ENCODE data around the gene CLK4. TPM values are rescaled to one million over a fixed set of nuclear protein-coding genes. Genes with fewer than 3 reads are reported as not detected.
"Not testable (repeated sequence)": the region's sequence is repeated elsewhere in the genome, so short reads cannot be mapped to it uniquely, and the experiment has no call there.

The CLK4 gene
- total RNA-seq, 1 donor from 2014 or later, result 17.6 TPM

DNA sequence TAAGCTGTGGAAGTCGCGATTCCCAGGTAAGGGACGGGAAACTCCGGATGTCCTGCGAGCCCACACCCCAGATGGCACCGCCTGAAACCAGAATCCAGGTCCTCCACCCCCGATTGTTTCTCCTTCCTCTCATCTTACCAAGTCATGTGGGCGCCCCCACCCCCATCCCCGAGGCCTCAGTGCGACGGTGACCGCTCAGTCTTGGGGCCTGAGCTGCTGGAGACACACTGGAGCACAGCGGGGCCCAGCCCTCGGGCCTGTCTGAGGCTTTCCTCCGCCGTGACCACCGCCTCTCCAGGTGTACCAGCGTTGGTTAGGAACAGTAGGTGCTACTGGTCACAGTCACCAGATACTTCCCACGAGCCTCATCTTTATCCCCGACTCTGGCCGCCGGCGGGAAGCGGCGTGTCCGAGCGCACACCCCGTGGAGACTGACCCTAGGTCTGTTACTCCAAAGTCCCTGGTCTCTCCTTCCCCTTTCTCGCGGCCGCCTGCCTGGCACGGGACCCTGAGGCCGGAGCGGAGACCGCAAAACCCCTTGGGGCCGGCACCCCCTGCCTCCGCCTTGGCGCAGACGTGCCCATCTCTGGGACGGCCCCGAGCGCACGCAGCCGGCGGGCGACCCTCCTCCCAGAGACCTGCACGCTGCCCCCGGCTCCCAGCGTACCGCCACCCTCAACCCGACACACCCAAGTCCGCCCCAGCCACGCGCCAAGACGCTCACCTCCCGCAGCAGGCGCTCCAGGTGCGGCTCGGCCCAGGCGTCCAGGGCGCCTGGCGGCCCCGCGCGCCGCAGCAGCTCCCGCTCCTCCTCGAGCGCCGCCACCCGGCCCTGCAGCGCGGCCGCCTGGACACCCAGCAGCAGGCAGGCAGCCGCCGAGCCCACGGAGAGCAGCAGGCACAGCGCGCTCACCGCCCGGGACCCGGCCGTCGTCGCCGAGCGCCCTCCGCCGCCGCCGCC, 37.4 kb downstream of the CLK4 start:
- ATAC-seq, result peak; percentile 42
- no peak for DNase-seq (ENCODE audit: low spot score)

- ATAC-seq, result no peak
- no peak for DNase-seq (ENCODE audit: low spot score)
Measured at GRCh38 chr5:178588769-178589168, 38.1 kb downstream of the CLK4 start.

- DNase-seq (ENCODE audit: low spot score), result no peak
- no peak for ATAC-seq
Measured at GRCh38 chr5:178587763-178588611, 38.9 kb downstream of the CLK4 start.

- no peak for ATAC-seq
- DNase-seq (ENCODE audit: low spot score), result no peak
Measured at GRCh38 chr5:178586396-178586795, 40.5 kb downstream of the CLK4 start.

DNA sequence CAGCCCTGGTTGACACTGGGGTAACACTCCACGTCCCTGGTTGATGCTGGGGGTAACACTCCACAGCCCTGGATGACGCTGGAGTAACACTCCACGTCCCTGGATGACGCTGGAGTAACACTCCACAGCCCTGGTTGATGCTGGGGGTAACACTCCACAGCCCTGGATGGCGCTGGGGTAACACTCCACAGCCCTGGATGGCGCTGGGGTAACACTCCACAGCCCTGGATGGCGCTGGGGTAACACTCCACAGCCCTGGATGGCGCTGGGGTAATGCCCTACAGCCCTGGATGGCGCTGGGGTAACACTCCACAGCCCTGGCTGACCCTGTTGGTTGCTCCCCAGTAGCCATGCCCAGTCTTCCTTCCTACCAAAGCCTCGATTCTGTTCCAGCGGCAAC, 41.4 kb downstream of the CLK4 start:
- DNase-seq (ENCODE audit: low spot score), result not testable (repeated sequence)
- peak; percentile 50 for ATAC-seq

GRCh38 chr5:178583279-178583678, 43.6 kb downstream of the CLK4 start:
- ATAC-seq, result no peak

GRCh38 chr5:178582291-178582690, 44.6 kb downstream of the CLK4 start:
- ATAC-seq (no peak), DNase-seq (ENCODE audit: low spot score) (no peak)

More at GRCh38 chr5:178583279-178583678, 43.6 kb downstream of the CLK4 start:
- no peak for DNase-seq (ENCODE audit: low spot score)

DNA sequence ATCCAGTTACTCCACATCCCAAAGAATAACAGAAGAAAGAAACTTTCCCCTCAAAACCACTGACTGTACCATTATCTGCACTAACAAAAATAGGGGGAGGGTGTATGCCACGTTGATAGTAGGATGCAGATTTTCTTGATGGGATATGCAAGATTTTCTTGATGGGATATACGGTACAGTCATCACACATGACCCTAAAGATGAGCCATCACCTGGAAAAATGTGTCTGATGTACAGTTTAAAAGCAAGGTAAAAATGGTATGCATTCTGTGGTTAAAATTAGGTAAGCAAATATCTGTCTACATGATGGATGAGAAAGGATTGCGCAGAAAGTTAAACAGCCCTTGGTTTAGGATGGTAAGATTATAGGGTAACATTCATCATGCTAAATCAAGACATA, 45.2 kb downstream of the CLK4 start:
- no peak for ATAC-seq

DNA sequence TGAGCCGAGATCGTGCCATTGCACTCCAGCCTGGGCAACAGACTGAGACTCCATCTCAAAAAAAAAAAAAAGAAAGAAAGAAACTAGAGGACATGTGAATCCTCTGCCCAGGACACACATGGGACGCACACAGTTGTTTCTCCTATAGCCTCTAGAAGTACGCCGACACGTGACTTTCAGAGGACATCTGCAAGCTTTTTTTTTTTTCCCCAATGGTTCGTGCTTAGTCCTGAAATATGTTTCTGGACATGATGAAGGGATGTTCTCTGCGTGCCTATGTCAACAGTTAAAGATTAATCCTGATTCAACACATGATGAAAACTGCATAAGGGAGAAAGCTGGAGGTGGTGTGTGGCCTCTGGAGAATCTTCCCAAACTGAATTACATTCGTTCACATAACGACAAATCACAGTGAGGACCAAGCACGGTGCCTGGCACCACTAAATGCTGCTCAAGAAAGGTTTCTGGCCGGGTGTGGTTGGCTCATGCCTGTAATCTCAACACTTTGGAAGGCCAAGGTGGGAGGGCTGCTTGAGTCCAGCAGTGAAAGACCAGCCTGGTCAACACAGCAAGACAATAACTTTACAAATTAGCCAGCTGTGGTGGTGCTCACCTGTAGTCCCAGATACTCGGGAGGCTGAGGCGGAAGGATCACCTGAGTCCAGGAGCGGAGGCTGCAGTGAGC, 46.4 kb downstream of the CLK4 start:
- ATAC-seq (no peak), DNase-seq (ENCODE audit: low spot score) (no peak)

More for the DNA sequence above, 45.2 kb downstream of the CLK4 start:
- no peak for DNase-seq (ENCODE audit: low spot score)

DNA sequence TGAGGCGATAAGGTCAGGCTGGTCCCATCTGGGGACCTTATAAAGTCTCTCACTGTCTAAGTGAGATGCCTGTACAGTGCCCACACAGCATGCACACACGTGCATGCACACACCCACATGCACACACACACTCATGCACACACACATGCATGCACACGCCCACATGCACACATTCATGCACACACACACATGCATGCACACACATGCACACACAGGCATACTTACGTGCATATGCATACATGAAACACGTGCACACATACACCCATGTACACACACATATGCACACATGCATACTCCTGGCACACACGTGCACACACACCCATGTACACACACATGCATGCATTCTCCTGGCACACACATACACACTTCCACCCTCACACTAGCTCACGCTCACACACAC, 48.9 kb downstream of the CLK4 start:
- DNase-seq (ENCODE audit: low spot score), result no peak
- ATAC-seq, result no peak

GRCh38 chr5:178577376-178577839, 49.4 kb downstream of the CLK4 start:
- peak; percentile 21 for ATAC-seq
- DNase-seq (ENCODE audit: low spot score), result no peak

DNA sequence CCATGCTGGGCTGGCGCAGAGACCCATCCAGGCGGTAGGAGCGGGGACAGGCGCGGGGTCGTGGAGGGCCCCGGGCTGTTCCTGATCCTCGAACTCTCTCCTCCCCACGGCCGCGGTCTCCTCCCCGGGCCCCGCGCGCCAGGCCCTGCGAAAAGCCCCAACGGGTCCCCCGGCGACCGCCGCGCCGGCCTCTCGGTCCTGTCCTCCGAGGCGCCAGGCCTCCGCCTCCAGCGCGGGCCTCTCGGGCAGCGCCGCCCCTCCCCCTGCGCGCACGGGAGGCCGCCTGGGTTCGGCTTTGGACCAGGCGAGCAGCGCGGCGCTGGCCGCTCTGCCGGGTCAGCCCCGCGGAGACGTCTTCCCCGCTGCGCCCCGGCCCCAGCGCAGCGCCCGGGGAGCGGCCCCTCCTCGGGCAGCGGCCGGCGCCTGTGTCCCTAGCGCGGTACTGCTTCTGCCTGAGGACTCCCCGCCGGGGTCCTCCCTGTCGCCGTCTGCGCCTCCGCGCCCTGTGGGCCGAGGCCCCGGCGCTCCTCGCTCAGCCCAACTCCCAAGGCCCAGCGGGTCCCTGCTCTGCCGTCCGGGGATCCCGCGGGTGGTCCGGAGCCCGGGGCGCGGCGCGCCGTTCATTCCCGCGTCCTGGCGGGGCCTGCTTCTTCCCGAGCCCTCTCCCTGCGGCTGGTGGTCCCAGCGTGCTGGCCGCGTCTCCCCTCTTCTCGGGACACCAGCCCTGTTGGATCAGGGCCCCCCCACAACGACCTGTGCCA, 50.1 kb downstream of the CLK4 start:
- DNase-seq (ENCODE audit: low spot score), result no peak
- peak; percentile 31 for ATAC-seq

DNA sequence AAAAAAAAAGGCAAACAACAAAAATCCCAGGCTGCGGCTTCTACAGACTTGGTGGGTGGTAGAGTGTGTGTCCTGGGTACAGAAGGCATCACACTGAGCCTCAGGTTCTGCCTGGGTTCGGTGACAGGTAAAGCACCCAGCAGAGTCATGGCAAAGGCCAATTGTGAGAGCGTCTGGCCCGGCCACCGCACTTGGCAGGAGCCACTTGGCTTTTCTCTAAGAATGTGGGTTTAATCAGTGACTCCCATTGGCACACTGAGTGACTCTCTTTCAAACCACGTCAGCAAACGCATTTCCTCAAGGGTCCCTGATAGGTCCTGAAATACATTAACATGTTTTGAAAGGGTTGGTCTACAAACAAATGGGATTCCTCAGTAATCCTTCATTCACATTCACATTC, 53.6 kb downstream of the CLK4 start:
- ATAC-seq (no peak), DNase-seq (ENCODE audit: low spot score) (no peak)

DNA sequence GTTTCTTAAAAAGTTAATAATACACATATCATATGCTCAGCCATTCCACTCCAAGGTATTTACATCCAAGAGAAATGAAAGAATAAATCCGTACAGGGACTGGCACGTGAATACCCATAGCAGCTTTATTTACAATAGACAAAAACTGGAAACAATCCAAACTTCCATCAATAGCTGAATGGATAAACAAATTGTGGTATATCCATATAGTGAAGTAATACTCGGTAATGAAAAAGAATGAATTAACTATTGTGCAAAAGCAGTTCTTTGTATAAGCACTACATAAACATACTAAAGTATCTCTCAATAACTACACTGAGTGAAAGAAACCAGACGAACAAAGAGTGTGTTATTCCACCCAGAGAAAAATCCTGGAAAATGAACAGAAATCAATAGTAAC, 54.2 kb downstream of the CLK4 start:
- ATAC-seq (no peak), DNase-seq (ENCODE audit: low spot score) (no peak)

DNA sequence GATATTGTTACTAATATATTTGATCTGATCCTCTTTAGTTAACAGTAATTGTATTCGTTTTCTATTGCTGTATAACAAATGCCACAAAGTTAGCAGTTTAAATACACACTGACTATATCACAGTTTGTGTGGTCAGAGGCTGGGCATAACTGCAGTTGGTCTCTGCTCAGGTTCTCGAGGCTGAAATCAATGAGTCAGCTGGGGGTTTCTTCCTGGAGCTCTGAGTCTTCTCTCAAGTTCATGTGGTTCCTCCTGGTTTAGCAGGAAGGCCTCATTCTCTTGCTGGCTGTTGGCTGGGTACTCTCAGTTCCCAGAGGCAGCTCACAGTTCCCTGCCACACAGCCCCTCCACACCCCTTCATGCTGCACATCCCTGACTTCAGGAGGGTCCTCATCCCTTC, 57.4 kb downstream of the CLK4 start:
- DNase-seq (ENCODE audit: low spot score) (no peak), ATAC-seq (no peak)

- ATAC-seq, result no peak
- no peak for DNase-seq (ENCODE audit: low spot score)
Measured at GRCh38 chr5:178564811-178565550, 61.9 kb downstream of the CLK4 start.

DNA sequence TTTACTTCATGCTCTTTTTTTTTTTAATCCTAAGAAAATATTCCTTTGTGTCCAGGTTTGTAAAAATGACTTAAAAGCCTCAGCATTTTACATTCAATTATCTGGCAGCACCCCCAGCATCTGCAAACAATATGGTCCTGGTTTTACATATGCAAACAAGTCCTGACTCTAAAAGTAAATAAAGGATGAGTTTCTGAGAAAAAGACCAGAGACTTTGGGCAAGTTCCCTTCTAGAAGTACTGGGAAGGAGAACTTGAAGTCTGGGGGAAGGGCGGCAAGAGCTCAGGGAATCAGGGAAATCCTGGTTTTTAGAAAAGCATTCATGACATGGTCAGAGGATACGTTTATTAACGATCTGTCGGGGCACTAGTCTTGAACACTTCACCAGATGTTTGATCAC, 62.5 kb downstream of the CLK4 start:
- ATAC-seq, result no peak
- no peak for DNase-seq (ENCODE audit: low spot score)

DNA sequence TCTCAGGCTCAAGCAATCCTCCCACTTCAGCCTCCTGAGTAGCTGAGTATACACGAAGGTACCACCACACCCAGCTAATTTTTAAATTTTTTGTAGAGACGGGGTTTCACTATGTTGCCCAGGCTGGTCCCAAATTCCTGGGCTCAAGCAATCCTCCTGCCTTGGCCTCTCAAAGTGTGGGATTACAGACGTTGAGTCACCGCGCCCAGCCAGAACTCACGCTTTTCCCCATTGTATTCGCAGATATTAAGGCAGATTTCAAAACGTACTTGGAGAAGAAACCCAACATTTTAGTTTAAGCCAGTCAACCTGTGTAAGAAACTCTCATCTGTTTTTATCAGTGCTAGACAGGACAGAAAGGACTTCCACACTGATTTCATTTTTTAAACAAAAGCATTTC, 63.2 kb downstream of the CLK4 start:
- DNase-seq (ENCODE audit: low spot score), result no peak
- no peak for ATAC-seq

GRCh38 chr5:178561746-178562264, 65.0 kb downstream of the CLK4 start:
- no peak for ATAC-seq
- DNase-seq (ENCODE audit: low spot score), result no peak

All from left lobe of liver (tissue), 2 donors.